ENCODE measurements around the gene ADRA2C.

ADRA2C gene

GRCh38 chr4:3760346-3760745, 5.8 kb upstream of the ADRA2C start:
- DNase-seq (ENCODE audit: low read depth in 3 of 3) = no peak

- DNase-seq (ENCODE audit: low read depth in 3 of 3) = no peak
Observed at GRCh38 chr4:3760841-3761240, 5.3 kb upstream of the ADRA2C start.

GRCh38 chr4:3762264-3762663, 3.9 kb upstream of the ADRA2C start:
- DNase-seq (ENCODE audit: low read depth in 3 of 3) = no peak

- no peak for DNase-seq (ENCODE audit: low read depth in 3 of 3)
Observed at GRCh38 chr4:3762753-3763549, 3.2 kb upstream of the ADRA2C start.

- DNase-seq (ENCODE audit: low read depth in 3 of 3) = no peak
Observed at GRCh38 chr4:3765271-3766035, 732 bp upstream of the ADRA2C start.

- DNase-seq (ENCODE audit: low read depth in 3 of 3) = no peak
Observed at GRCh38 chr4:3766785-3767569, 792 bp downstream of the ADRA2C start.

- no peak for DNase-seq (ENCODE audit: low read depth in 3 of 3)
Observed at GRCh38 chr4:3767570-3768288, 1.5 kb downstream of the ADRA2C start.

GRCh38 chr4:3768842-3769641, 2.9 kb downstream of the ADRA2C start:
- DNase-seq (ENCODE audit: low read depth in 3 of 3) = no peak

GRCh38 chr4:3769642-3770184, 3.5 kb downstream of the ADRA2C start:
- DNase-seq (ENCODE audit: low read depth in 3 of 3) = no peak

- no peak for DNase-seq (ENCODE audit: low read depth in 3 of 3)
Observed at GRCh38 chr4:3770323-3771163, 4.4 kb downstream of the ADRA2C start.

- DNase-seq (ENCODE audit: low read depth in 3 of 3) = no peak
Observed at GRCh38 chr4:3771164-3771809, 5.1 kb downstream of the ADRA2C start.

- no peak for DNase-seq (ENCODE audit: low read depth in 3 of 3)
Observed at GRCh38 chr4:3771939-3772495, 5.8 kb downstream of the ADRA2C start.

- DNase-seq (ENCODE audit: low read depth in 3 of 3) = no peak
Observed at GRCh38 chr4:3772632-3773031, 6.4 kb downstream of the ADRA2C start.

GRCh38 chr4:3773552-3774001, 7.4 kb downstream of the ADRA2C start:
- no peak for DNase-seq (ENCODE audit: low read depth in 3 of 3)

GRCh38 chr4:3774253-3774883, 8.2 kb downstream of the ADRA2C start:
- no peak for DNase-seq (ENCODE audit: low read depth in 3 of 3)

GRCh38 chr4:3775005-3775404, 8.8 kb downstream of the ADRA2C start:
- DNase-seq (ENCODE audit: low read depth in 3 of 3) = no peak

GRCh38 chr4:3775576-3775975, 9.4 kb downstream of the ADRA2C start:
- no peak for DNase-seq (ENCODE audit: low read depth in 3 of 3)

Data from stimulated activated CD4-positive, alpha-beta T cell treated with anti-CD3 and anti-CD28 coated beads, TNF-alpha, amount 100 ng/mL, for 4 hours (primary cell).